DMS153 (cell line): Measurements from ENCODE around the gene MOCOS.
"Not testable (repeated sequence)": the region's sequence is repeated elsewhere in the genome, so short reads cannot be mapped to it uniquely, and the experiment has no call there.

ENCODE experiments used
- DNase-seq: peaks from one replicate; lab custom pipeline; 2025; lab: John Stamatoyannopoulos, UW

MOCOS gene

GRCh38 chr18:36201765-36202164 lies 14.5 kb downstream of the MOCOS start:
- no peak for DNase-seq

- no peak for DNase-seq
Observed at GRCh38 chr18:36203360-36203895, 16.1 kb downstream of the MOCOS start.

- no peak for DNase-seq
Observed at GRCh38 chr18:36205166-36205565, 17.9 kb downstream of the MOCOS start.

GRCh38 chr18:36207303-36207702 lies 20.0 kb downstream of the MOCOS start:
- no peak for DNase-seq

GRCh38 chr18:36207969-36208368 lies 20.7 kb downstream of the MOCOS start:
- not testable (repeated sequence) for DNase-seq

GRCh38 chr18:36211612-36212065 lies 24.3 kb downstream of the MOCOS start:
- no peak for DNase-seq

- no peak for DNase-seq
Observed at GRCh38 chr18:36212301-36213171, 25.2 kb downstream of the MOCOS start.

GRCh38 chr18:36214811-36215210 lies 27.5 kb downstream of the MOCOS start:
- no peak for DNase-seq

- no peak for DNase-seq
Observed at GRCh38 chr18:36215577-36215976, 28.3 kb downstream of the MOCOS start.

GRCh38 chr18:36217348-36217747 lies 30.1 kb downstream of the MOCOS start:
- no peak for DNase-seq

- DNase-seq, result no peak
Observed at GRCh38 chr18:36229188-36229587, 41.9 kb downstream of the MOCOS start.

GRCh38 chr18:36240510-36240909 lies 53.2 kb downstream of the MOCOS start:
- not testable (repeated sequence) for DNase-seq

GRCh38 chr18:36241831-36242230 lies 54.5 kb downstream of the MOCOS start:
- no peak for DNase-seq

GRCh38 chr18:36247036-36247435 lies 59.7 kb downstream of the MOCOS start:
- no peak for DNase-seq

GRCh38 chr18:36249392-36249791 lies 62.1 kb downstream of the MOCOS start:
- DNase-seq, result no peak

GRCh38 chr18:36250827-36251226 lies 63.5 kb downstream of the MOCOS start:
- no peak for DNase-seq

GRCh38 chr18:36255072-36255698 lies 67.9 kb downstream of the MOCOS start:
- no peak for DNase-seq

- DNase-seq, result no peak
Observed at GRCh38 chr18:36256094-36256493, 68.8 kb downstream of the MOCOS start.

GRCh38 chr18:36262971-36263370 lies 75.7 kb downstream of the MOCOS start:
- DNase-seq, result no peak

- no peak for DNase-seq
Observed at GRCh38 chr18:36264283-36264682, 77.0 kb downstream of the MOCOS start.

GRCh38 chr18:36265015-36265414 lies 77.7 kb downstream of the MOCOS start:
- no peak for DNase-seq

GRCh38 chr18:36269157-36269556 lies 81.9 kb downstream of the MOCOS start:
- no peak for DNase-seq

- no peak for DNase-seq
Observed at GRCh38 chr18:36271153-36271552, 83.9 kb downstream of the MOCOS start.
